ENCODE results near the gene FMNL2.

Gene FMNL2

DNA sequence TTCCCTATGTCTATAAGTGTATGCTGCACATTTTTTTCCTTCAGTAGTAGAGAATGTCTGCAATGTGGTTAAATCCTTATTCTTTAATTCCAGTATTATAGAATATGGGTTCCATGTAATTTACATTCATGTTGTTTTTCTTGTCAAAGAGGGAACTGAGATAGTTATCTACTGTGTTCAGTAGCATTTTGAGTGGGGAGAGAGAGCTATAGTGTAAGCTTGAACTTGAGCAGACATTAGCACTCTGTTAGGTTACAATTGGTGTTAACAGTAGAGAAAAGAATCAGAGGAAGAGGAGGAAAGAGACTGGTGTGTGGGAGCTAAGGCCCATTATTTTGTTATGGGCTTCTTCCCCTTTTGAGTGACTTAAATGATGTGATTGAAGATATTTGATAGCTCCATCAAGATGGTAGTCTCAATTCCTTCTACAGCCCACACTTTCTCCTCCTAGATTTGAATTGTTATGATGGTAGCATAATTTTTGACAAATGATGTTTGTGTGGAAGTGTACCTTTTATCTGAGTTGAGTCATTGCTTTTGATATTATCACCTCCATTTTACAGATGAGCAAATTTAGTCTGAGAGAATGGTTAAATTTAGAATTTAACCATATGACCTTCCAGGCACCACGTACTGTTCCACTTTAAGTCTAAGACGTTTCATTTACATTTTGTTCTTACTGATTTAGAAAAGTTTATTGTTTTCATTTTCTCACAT is 71.3 kb downstream of the FMNL2 start:
- Histone ChIP-seq H3K27ac (peak overlapping the region in 10 of 11 experiments; percentile 58 to 89 (median 76); a peak in 18 of 22 replicates), H3K9ac (peak overlapping the region in 10 of 11 experiments; percentile 53 to 71 (median 63); a peak in 14 of 22 replicates), H3K36me3 (peaks cover 0 to 43% (median 10%) of the 10 kb centered on the region in 11 experiments; a peak in 11 of 22 replicates), H3K4me1 (peaks cover 53 to 100% (median 91%) of the 10 kb centered on the region in 10 experiments), H3K4me3 (peak overlapping the region in 4 of 10 experiments; percentile 29 to 48 (median 32); a peak in 4 of 20 replicates), H4K20me1 (peaks cover 2 to 100% (median 51%) of the 10 kb centered on the region in 11 experiments; a peak in 18 of 22 replicates), H3K4me2 (peak overlapping the region; percentile 64 to 95 (median 78)), H3K9me3 (replicated peaks in 1 of 11) (0 out of 22 replicates have a peak, but pooled peaks cover 0 to 5% (median 0%) of the 10 kb centered on the region in 11 experiments), H3K27me3 (no peaks in the 10 kb centered on the region)
- no peak for TF ChIP-seq Cebpa-rat (IDR thresholded peaks at IDR 0.05)

DNA sequence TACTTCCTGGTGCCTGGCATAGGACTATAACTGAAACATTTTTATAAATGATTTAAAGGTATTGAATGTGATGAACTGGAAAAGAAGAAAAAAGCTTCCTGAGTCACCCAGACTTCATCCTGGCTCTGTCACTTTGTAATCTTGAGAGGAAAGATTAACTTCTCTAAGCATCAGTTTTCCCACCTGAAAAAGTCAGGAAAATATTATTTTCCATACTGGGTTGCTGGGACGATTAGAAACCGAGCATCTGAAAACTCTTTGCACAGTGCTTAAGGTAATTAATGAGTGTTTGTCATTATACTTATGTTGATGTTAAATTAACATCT is 71.8 kb downstream of the FMNL2 start:
- H3K9me3 ChIP-seq (replicated peaks in 1 of 11): 0 out of 22 replicates have a peak, but pooled peaks cover 0 to 5% (median 0%) of the 10 kb centered on the region in 11 experiments
- TF ChIP-seq Cebpa-rat (IDR thresholded peaks at IDR 0.05): no peak
- peak overlapping the region; percentile 64 to 95 (median 78) for H3K4me2 ChIP-seq
- H3K9ac ChIP-seq: peak overlapping the region in 10 of 11 experiments; percentile 53 to 71 (median 63); a peak in 17 of 22 replicates
- peak overlapping the region; percentile 8 to 89 (median 74); a peak in 20 of 22 replicates for H3K27ac ChIP-seq
- no peaks in the 10 kb centered on the region for H3K27me3 ChIP-seq
- peaks cover 0 to 43% (median 10%) of the 10 kb centered on the region in 11 experiments; a peak in 11 of 22 replicates for H3K36me3 ChIP-seq
- peaks cover 53 to 100% (median 91%) of the 10 kb centered on the region in 10 experiments for H3K4me1 ChIP-seq
- H4K20me1 ChIP-seq: peaks cover 0 to 100% (median 47%) of the 10 kb centered on the region in 11 experiments; a peak in 15 of 22 replicates
- H3K4me3 ChIP-seq: peak overlapping the region in 8 of 10 experiments; percentile 2 to 48 (median 28); a peak in 7 of 20 replicates

DNA sequence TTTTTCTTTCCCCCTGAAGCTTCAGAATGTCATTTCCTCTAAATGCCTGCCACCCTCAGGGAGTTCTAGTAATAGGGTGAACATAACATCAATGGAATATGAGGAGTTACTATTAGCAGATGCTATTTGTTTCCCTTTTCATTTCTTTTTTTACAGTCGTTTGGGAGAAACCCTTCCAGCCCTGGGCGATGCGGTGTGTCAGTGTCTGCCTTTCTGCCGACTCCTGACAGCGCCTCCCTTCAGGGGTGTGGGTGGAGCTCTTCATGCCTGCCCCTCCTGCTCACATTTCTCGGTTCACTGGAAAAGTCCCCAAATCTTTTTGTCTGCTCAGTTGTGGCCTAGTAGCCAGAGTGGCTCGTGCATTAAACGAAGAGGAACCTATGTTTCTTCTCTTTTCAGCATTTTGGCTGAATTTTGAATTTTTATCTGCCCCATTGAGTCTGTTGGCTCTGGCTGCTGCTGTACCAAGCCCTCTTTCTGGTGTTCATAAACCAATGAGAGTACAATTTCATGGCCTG is 72.3 kb downstream of the FMNL2 start:
- Histone ChIP-seq H3K4me1 (peaks cover 53 to 100% (median 90%) of the 10 kb centered on the region in 10 experiments), H3K9ac (peak overlapping the region; percentile 35 to 71 (median 60)), H4K20me1 (peaks cover 0 to 99% (median 43%) of the 10 kb centered on the region in 11 experiments; a peak in 15 of 22 replicates), H3K9me3 (replicated peaks in 1 of 11) (0 out of 22 replicates have a peak, but pooled peaks cover 0 to 2% (median 0%) of the 10 kb centered on the region in 11 experiments), H3K4me3 (peak overlapping the region in 8 of 10 experiments; percentile 2 to 48 (median 28); a peak in 7 of 20 replicates), H3K4me2 (peak overlapping the region; percentile 64 to 95 (median 78)), H3K36me3 (peaks cover 0 to 40% (median 9%) of the 10 kb centered on the region in 11 experiments; a peak in 11 of 22 replicates), H3K27ac (peak overlapping the region; percentile 8 to 89 (median 74)), H3K27me3 (no peaks in the 10 kb centered on the region)
- no peak for TF ChIP-seq Cebpa-rat (IDR thresholded peaks at IDR 0.05)

DNA sequence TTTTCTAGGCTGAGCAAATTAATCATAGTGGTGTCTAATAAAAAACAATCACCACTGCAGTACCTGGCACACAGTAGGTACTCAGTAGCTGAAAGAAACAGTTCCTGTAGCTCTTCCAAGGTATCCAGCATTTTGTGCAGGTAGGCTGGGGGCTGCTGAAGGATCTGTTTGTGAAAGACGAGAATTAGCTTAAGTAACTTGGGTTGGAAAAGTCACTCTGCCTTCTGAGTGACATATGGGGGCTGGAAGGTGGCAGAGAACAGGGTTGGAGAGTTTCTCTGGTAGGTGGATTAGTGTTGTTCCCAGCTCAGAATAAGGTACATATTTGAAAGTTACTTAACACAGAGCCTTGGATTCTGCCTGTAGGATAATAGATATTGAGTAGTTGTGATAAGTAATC is 72.8 kb downstream of the FMNL2 start:
- Histone ChIP-seq H3K4me3 (peak overlapping the region in 2 of 10 experiments; percentile 33 to 48; a peak in 4 of 20 replicates), H3K4me2 (peak overlapping the region; percentile 64 to 95 (median 78)), H4K20me1 (peaks cover 0 to 98% (median 37%) of the 10 kb centered on the region in 11 experiments; a peak in 15 of 22 replicates), H3K27me3 (no peaks in the 10 kb centered on the region), H3K27ac (peak overlapping the region; percentile 8 to 89 (median 74)), H3K9me3 (replicated peaks in 1 of 11) (no peaks in the 10 kb centered on the region), H3K9ac (peak overlapping the region; percentile 35 to 71 (median 60); a peak in 21 of 22 replicates), H3K4me1 (peaks cover 53 to 99% (median 92%) of the 10 kb centered on the region in 10 experiments), H3K36me3 (peaks cover 0 to 35% (median 9%) of the 10 kb centered on the region in 11 experiments; a peak in 10 of 22 replicates)
- no peak for TF ChIP-seq Cebpa-rat (IDR thresholded peaks at IDR 0.05)

DNA sequence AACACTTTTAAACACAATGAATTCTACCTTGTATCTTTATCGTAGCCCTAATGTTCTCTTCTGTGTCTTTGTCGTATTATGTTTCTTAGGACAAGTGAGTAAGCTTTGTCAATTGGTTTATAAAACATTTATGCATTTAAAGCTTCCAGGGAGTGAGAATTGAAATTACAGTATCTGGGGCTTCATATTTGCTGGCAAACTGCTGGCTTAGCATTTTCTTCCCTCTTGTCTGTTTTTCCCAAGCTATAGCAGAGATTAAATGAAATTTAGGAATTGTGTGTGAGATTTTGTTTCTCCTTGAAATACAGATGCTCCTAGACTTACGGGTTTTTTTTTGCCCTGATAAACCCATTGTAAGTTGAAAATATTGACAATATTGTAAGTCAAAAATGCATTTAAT is 73.3 kb downstream of the FMNL2 start:
- H4K20me1 ChIP-seq: peaks cover 0 to 98% (median 33%) of the 10 kb centered on the region in 11 experiments; a peak in 15 of 22 replicates
- H3K9me3 ChIP-seq (replicated peaks in 1 of 11): no peaks in the 10 kb centered on the region
- peaks cover 53 to 99% (median 94%) of the 10 kb centered on the region in 10 experiments for H3K4me1 ChIP-seq
- peak overlapping the region in 9 of 11 experiments; percentile 64 to 89 (median 78); a peak in 17 of 22 replicates for H3K27ac ChIP-seq
- peak overlapping the region in 4 of 11 experiments; percentile 68 to 71 (median 70); a peak in 5 of 22 replicates for H3K9ac ChIP-seq
- H3K4me2 ChIP-seq: peak overlapping the region in 7 of 11 experiments; percentile 64 to 95 (median 81); a peak in 12 of 22 replicates
- TF ChIP-seq Cebpa-rat (IDR thresholded peaks at IDR 0.05): no peak
- H3K36me3 ChIP-seq: peaks cover 0 to 35% (median 9%) of the 10 kb centered on the region in 11 experiments; a peak in 10 of 22 replicates
- no peaks in the 10 kb centered on the region for H3K27me3 ChIP-seq
- H3K4me3 ChIP-seq: peak overlapping the region in 1 of 10 experiments; percentile 33; a peak in 1 of 20 replicates

DNA sequence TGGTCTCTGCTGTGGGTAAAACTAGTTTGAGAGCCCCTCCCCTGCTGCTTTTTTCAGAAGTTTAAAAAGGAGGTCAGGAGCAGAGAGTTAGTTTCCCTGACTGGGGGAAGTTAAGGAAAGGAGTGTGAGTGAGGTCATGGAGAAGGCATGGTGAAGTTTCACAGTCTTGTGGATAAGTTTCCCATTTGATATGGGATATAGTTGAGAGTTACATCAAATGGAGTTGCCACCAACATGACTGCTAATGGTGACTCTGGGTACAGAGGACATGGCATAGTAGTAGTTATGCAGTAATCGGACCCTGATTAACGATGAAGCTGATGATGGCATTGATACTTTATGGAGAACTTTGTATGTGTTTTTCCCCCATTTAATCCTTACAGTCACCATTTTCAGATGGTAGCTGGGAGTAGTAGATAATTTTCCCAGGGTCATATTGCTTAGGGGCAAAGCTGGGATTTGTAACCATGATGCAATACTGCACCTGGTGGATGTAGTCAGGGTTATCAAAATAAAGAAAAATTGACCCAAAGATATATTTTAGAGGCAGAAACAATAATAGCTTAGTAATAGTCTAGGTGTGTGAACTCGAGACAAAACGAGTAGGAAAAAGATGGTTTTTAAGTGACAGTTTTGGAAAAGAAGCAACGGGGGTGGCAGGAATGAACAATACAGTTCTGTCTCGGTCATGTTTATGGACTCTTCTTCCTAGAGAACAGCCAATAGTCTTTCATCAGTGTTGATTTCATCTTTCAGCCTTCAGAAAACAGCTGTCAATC is 74.6 kb downstream of the FMNL2 start:
- Histone ChIP-seq H3K4me3 (no peak overlapping the region), H3K27ac (peak overlapping the region in 10 of 11 experiments; percentile 67 to 89 (median 84); a peak in 18 of 22 replicates), H3K4me1 (peaks cover 52 to 99% (median 98%) of the 10 kb centered on the region in 10 experiments), H3K27me3 (no peaks in the 10 kb centered on the region), H3K9me3 (replicated peaks in 1 of 11) (no peaks in the 10 kb centered on the region), H3K9ac (peak overlapping the region in 5 of 11 experiments; percentile 53 to 72 (median 71); a peak in 6 of 22 replicates), H3K36me3 (peaks cover 0 to 36% (median 8%) of the 10 kb centered on the region in 11 experiments; a peak in 14 of 22 replicates), H4K20me1 (peaks cover 0 to 98% (median 20%) of the 10 kb centered on the region in 11 experiments; a peak in 15 of 22 replicates), H3K4me2 (peak overlapping the region in 10 of 11 experiments; percentile 52 to 95 (median 82); a peak in 21 of 22 replicates)
- TF ChIP-seq Cebpa-rat (IDR thresholded peaks at IDR 0.05): no peak

DNA sequence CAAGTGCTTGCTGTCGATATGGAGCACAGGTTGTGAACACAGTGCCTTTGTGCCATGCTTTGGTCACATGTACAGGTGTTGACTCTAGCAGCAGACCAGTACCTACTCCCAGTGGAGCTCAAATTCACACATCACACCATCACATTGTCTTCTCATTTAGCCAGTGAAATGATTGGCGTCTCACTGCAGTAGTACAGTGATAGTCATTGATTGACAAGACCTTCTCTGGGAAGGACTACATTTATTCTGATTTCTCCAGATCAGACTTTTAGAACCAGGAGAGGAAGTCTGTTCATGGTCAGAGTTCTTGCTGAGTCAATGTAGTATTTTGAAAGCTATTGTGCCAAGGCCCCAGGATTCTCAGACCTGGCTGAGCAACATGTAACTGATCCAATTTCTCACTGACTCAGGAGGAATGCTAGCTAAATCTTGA is 75.2 kb downstream of the FMNL2 start:
- no peaks in the 10 kb centered on the region for H3K27me3 ChIP-seq
- peaks cover 0 to 98% (median 13%) of the 10 kb centered on the region in 11 experiments; a peak in 15 of 22 replicates for H4K20me1 ChIP-seq
- H3K4me3 ChIP-seq: peak overlapping the region in 6 of 10 experiments; percentile 5 to 42 (median 36); a peak in 7 of 20 replicates
- H3K9me3 ChIP-seq (replicated peaks in 1 of 11): no peaks in the 10 kb centered on the region
- TF ChIP-seq Cebpa-rat (IDR thresholded peaks at IDR 0.05): no peak
- peak overlapping the region in 9 of 11 experiments; percentile 44 to 72 (median 66); a peak in 15 of 22 replicates for H3K9ac ChIP-seq
- peak overlapping the region; percentile 24 to 95 (median 80) for H3K4me2 ChIP-seq
- peak overlapping the region in 10 of 11 experiments; percentile 67 to 89 (median 84); a peak in 20 of 22 replicates for H3K27ac ChIP-seq
- H3K36me3 ChIP-seq: peaks cover 0 to 41% (median 14%) of the 10 kb centered on the region in 11 experiments; a peak in 14 of 22 replicates
- H3K4me1 ChIP-seq: peaks cover 46 to 99% (median 98%) of the 10 kb centered on the region in 10 experiments
